ENCODE results near the gene PSMG3. TPM values are rescaled to one million over a fixed set of nuclear protein-coding genes. Genes with fewer than 3 reads are reported as not detected.

PSMG3 gene
- total and polyA plus RNA-seq, 2 of the 8 experiments (the other 6 are each of a cell fraction or from before 2014, with no cell fraction given): 30.2 to 62.0 TPM

- Histone ChIP-seq H4K91ac (replicated peaks; ENCODE audit: insufficient read length, low read length) (no peak overlapping the region), H3K4me1 (replicated peaks in 1 of 4; ENCODE audit: control insufficient read depth in 3 of 4, insufficient read depth in 4 of 4, low read length in 3 of 4) (no peaks in the 10 kb centered on the region), H4K20me1 (replicated peaks in 1 of 2; ENCODE audit: control insufficient read depth in 1 of 2, insufficient read depth in 2 of 2, low read length in 2 of 2) (peaks cover 0 to 4% of the 10 kb centered on the region in 2 experiments), H4K5ac (ENCODE audit: insufficient read length, low read depth, low read length) (no peak overlapping the region), H3K18ac (ENCODE audit: extremely low read depth, low read length) (no peak overlapping the region), H3K4me3 (ENCODE audit: extremely low read depth in 1 of 4, insufficient read depth in 2 of 4, low read depth in 3 of 4, low read length in 4 of 4) (no peak overlapping the region), H2AFZ (ENCODE audit: low read length) (no peak overlapping the region), H3K9me3 (ENCODE audit: insufficient read depth in 2 of 2, low read depth in 1 of 2, low read length in 1 of 2) (no peaks in the 10 kb centered on the region), H3K27ac (ENCODE audit: low read depth, low read length) (no peak overlapping the region; the same call in 1 of the 2 replicates), H3K36me3 (ENCODE audit: control insufficient read depth in 2 of 4, insufficient read depth in 4 of 4, low read length in 3 of 4) (peaks cover 0 to 9% (median 0%) of the 10 kb centered on the region in 4 experiments; a peak in 4 of 8 replicates), H2AK5ac (ENCODE audit: low read depth, low read length) (no peak overlapping the region), H3K4me2 (ENCODE audit: insufficient read depth in 1 of 2, low read depth in 2 of 2, low read length in 2 of 2) (no peak overlapping the region), H2BK15ac (ENCODE audit: low read length) (no peak overlapping the region), H3K14ac (ENCODE audit: insufficient read length) (no peak overlapping the region), H3K23ac (ENCODE audit: insufficient read length) (no peak overlapping the region), H3K4ac (replicated peaks; ENCODE audit: insufficient read length, low read depth, low read length) (no peak overlapping the region), H3K23me2 (ENCODE audit: low read depth, low read length) (no peaks in the 10 kb centered on the region), H2BK12ac (ENCODE audit: low read depth, low read length) (no peak overlapping the region), H2BK20ac (ENCODE audit: low read length) (no peak overlapping the region), H2BK120ac (replicated peaks; ENCODE audit: low read depth, low read length) (no peak overlapping the region), H3K79me1 (ENCODE audit: low read depth, low read length) (no peaks in the 10 kb centered on the region; the same call in 1 of the 2 replicates), H4K8ac (ENCODE audit: extremely low read depth, insufficient read depth, low read length) (no peak overlapping the region), H3K27me3 (replicated peaks in 1 of 4; ENCODE audit: control insufficient read depth in 3 of 4, extremely low read depth in 1 of 4, insufficient read depth in 3 of 4, low read length in 3 of 4) (no peaks in the 10 kb centered on the region), H3K56ac (replicated peaks; ENCODE audit: insufficient read length, low read depth, low read length) (no peak overlapping the region), H2BK5ac (ENCODE audit: low read depth, low read length) (no peak overlapping the region), H3K9ac (replicated peaks in 1 of 4; ENCODE audit: extremely low read depth in 1 of 4, low read depth in 3 of 4, low read length in 3 of 4) (no peak overlapping the region), H3K79me2 (ENCODE audit: control insufficient read depth in 1 of 2, insufficient read depth in 2 of 2, low read length in 2 of 2) (no peaks in the 10 kb centered on the region)
- WGBS, 2 experiments (ENCODE audit: extremely low coverage in 1 of 2, insufficient coverage in 1 of 2, insufficient read length in 1 of 2, insufficient replicate concordance in 2 of 2, low coverage in 1 of 2, low lambda C conversion rate in 2 of 2, missing lambda C conversion rate in 1 of 2): 92% methylated on average over 11 of the region's 16 CpGs; no CpG with 5 or more reads in 1 of the 2 experiments
- DNase-seq (ENCODE audit: low read depth in 1 of 2, low spot score in 2 of 2) (no peak), FAIRE-seq (no peak)
- CTCF ChIA-PET (ENCODE audit: partially characterized antibody): interaction anchor here (0.9 to 3.7 kb wide), 6 partner anchors 9 to 70 kb away, joined by 3 to 15 read pairs (median 4); partner anchors contain the start of gene TMEM184A
- POLR2A ChIA-PET (ENCODE audit: partially characterized antibody): interaction anchor here (0.6 to 4.9 kb wide), 6 partner anchors 8 to 289 kb away, joined by 3 to 26 read pairs (median 3); no protein-coding TSS in a partner anchor
- TF ChIP-seq RFX5 (IDR thresholded peaks at IDR 0.05; ENCODE audit: borderline replicate concordance, low read depth, low read length): no peak
- TF ChIP-seq SRF (IDR thresholded peaks at IDR 0.05; ENCODE audit: low read depth, low read length): no peak
- TF ChIP-seq TAF1 (IDR thresholded peaks at IDR 0.05; ENCODE audit: low read depth, low read length): no peak
- TF ChIP-seq SP2 (IDR thresholded peaks at IDR 0.05; ENCODE audit: low read length): no peak
- TF ChIP-seq TAF7 (optimal IDR thresholded peaks at IDR 0.05; ENCODE audit: borderline replicate concordance, low read depth, low read length): no peak
- no peak for TF ChIP-seq BCL11A (IDR thresholded peaks at IDR 0.05; ENCODE audit: low read depth in 2 of 2, low read length in 2 of 2)
- TF ChIP-seq BACH1 (IDR thresholded peaks at IDR 0.05; ENCODE audit: low read length): no peak
- TF ChIP-seq YY1 (IDR thresholded peaks at IDR 0.05; ENCODE audit: low read depth, low read length): no peak
- TF ChIP-seq TCF12 (IDR thresholded peaks at IDR 0.05; ENCODE audit: low read depth, low read length): no peak
- no peak for TF ChIP-seq RNF2 (IDR thresholded peaks at IDR 0.05; ENCODE audit: borderline replicate concordance, low read depth, low read length, missing control alignments, poor library complexity, severe bottlenecking)
- no peak for TF ChIP-seq RBBP5 (IDR thresholded peaks at IDR 0.05; ENCODE audit: borderline replicate concordance, low read depth, low read length)
- no peak for TF ChIP-seq RAD21 (IDR thresholded peaks at IDR 0.05 in 1 of 2, conservative IDR thresholded peaks at IDR 0.05 in 1 of 2; ENCODE audit: low read depth in 2 of 2, low read length in 2 of 2)
- no peak for TF ChIP-seq KDM1A (IDR thresholded peaks at IDR 0.05; ENCODE audit: borderline replicate concordance, low read length)
- TF ChIP-seq CBX5 (IDR thresholded peaks at IDR 0.05; ENCODE audit: low read depth, low read length): no peak
Observed at GRCh38 chr7:1544896-1545416, 24.9 kb downstream of the PSMG3 start.
